ENCODE results near the gene ILK. TPM values are rescaled to one million over a fixed set of nuclear protein-coding genes. Genes with fewer than 3 reads are reported as not detected.

Gene ILK
- total and polyA plus RNA-seq, 10 donors = 71.4 to 194 (median 126) TPM

DNA sequence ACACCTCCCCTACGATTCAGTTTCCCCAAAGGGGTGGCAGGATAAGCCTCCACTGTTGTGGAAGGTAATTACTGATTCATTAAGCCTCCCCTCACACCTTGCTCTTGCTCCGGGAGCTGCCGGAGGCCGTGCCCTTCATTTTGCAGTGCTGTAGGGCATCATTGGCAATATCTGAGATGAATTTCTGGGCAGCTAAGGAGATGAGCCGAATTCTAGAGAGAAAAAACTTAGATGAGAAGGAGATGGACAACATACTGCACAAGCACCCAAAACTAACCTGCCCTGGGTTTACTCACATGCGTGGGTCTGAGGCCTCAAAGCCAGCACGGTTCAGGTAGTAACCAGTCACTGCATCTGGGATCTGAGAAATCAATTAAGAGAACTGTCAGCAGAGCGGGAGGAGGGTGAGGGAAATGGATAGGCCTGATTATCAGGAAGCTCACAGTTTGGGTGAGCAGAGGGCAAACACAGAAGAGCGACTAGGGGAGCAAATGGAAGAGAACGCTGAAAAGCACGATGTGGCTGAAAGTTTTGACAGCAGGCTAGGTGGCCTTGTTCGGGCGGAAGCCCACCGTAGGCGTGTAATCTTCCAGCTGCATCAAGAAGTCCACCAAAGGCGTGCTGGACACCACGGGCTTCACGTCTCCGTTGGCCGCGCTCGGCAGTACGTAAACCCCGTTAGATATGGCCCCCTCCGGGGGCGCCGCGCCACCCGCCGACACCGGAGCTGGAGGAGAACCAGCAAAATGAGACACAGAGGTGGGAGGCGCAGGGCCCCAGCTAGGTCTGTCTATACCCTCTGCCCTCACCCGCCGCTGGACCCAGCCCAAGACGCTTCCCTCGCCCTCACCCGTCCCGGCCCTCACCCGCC lies 7.8 kb downstream of the ILK start:
- intact Hi-C loops (cut with DNase I; ENCODE audit: low total_unique reads) = no loop called here
- peak overlapping the region; percentile 52 to 92 (median 68) for H3K4me3 ChIP-seq
- H3K36me3 ChIP-seq = peaks cover 9 to 73% (median 61%) of the 10 kb centered on the region in 6 donors
- peak; percentile 69 for DNase-seq
- 13 to 18% (median 17%) methylated on average over 33 to 39 of the region's 39 CpGs for WGBS, 5 donors
- H3K27me3 ChIP-seq (replicated peaks in 1 of 7) = no peaks in the 10 kb centered on the region
- peaks cover 44 to 94% (median 66%) of the 10 kb centered on the region in 6 donors for H3K4me1 ChIP-seq
- TF ChIP-seq POLR2A (IDR thresholded peaks at IDR 0.05) (no peak), POLR2AphosphoS5 (IDR thresholded peaks at IDR 0.05) (peak in 1 of 3 donors; percentile 60)
- peak overlapping the region; percentile 92 to 100 (median 98) for H3K27ac ChIP-seq
- H3K9me3 ChIP-seq = no peaks in the 10 kb centered on the region

DNA sequence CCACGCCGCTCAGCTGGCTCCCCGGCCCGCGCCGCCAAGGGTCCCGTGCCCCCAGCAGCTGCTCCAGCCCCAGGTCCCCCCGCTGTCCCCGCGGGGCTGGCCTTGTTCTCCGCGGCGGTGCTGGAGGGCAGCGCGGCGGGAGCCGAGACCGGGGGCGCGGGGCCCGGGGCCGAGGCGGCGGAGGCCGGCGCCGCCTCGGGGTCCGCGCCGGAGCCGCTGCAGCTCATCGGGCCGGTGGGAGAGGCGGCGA lies 8.3 kb downstream of the ILK start:
- H3K27me3 ChIP-seq (replicated peaks in 1 of 7) = no peaks in the 10 kb centered on the region
- peak overlapping the region; percentile 52 to 92 (median 68) for H3K4me3 ChIP-seq
- TF ChIP-seq POLR2A (IDR thresholded peaks at IDR 0.05) (no peak), POLR2AphosphoS5 (IDR thresholded peaks at IDR 0.05) (no peak)
- H3K36me3 ChIP-seq = peaks cover 9 to 79% (median 63%) of the 10 kb centered on the region in 6 donors
- intact Hi-C loops (cut with DNase I; ENCODE audit: low total_unique reads) = no loop called here
- H3K27ac ChIP-seq = peak overlapping the region; percentile 92 to 100 (median 98)
- no peaks in the 10 kb centered on the region for H3K9me3 ChIP-seq
- DNase-seq = no peak
- WGBS, 5 donors = 0 to 1% (median 1%) methylated on average over 27 to 36 of the region's 36 CpGs
- peaks cover 38 to 94% (median 65%) of the 10 kb centered on the region in 6 donors for H3K4me1 ChIP-seq

DNA sequence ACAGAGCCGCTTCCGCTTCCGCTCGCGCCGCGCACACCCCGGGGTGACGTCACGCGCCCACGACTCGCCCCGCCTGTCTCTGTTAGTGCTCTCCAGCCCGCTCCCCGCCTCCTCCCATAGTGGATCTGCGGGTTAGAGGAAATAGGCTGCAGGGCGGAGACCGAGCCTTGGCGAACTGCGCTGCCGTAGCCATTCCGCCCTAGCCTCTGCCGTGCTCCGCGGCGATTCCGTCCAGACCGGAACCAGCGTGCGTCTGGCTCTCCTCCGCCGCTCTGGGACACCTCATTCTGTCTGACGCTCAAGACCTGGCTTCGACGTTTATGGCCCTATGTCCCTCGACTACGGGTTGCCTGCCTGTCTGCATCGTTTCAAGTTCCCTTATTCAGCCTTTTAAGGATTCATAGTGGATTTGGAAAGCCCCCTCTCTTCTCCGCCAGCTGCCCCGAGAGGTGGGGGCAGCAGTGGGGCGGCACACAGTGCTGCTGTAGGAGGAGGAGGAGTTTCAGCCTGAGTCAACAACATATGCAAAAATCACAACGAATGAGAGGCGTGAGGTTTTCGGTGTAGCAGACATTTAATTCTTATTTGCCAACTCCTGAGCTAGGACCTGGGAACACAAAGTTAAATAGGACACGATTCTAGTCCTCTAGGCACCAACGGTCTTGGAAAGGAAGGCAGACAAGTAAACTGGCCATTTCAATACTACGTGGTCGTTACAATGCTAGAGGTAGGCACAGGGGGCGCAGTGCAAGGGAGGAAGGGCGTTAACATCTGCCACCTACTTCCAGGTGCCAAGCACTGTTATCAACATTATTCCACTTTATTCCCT lies 8.9 kb downstream of the ILK start, which contains the start of gene TAF10:
Gene TAF10, minus strand, starts transcription at position 4 of the 829 bp plus-strand sequence. CDS start 27 bp downstream, outside the sequence.
- TF ChIP-seq POLR2AphosphoS5 (IDR thresholded peaks at IDR 0.05) = peak; percentile 99 to 100 (median 99)
- TF ChIP-seq POLR2A (IDR thresholded peaks at IDR 0.05) = peak in 2 of 3 donors; percentile 87 to 95
- TF ChIP-seq, protein P1, sequence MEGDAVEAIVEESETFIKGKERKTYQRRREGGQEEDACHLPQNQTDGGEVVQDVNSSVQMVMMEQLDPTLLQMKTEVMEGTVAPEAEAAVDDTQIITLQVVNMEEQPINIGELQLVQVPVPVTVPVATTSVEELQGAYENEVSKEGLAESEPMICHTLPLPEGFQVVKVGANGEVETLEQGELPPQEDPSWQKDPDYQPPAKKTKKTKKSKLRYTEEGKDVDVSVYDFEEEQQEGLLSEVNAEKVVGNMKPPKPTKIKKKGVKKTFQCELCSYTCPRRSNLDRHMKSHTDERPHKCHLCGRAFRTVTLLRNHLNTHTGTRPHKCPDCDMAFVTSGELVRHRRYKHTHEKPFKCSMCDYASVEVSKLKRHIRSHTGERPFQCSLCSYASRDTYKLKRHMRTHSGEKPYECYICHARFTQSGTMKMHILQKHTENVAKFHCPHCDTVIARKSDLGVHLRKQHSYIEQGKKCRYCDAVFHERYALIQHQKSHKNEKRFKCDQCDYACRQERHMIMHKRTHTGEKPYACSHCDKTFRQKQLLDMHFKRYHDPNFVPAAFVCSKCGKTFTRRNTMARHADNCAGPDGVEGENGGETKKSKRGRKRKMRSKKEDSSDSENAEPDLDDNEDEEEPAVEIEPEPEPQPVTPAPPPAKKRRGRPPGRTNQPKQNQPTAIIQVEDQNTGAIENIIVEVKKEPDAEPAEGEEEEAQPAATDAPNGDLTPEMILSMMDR (IDR thresholded peaks at IDR 0.05 in 8 of 11, conservative IDR thresholded peaks at IDR 0.05 in 3 of 11) = peak in 8 of 11 experiments; percentile 36 to 61 (median 55)
- peaks cover 35 to 94% (median 65%) of the 10 kb centered on the region in 6 donors for H3K4me1 ChIP-seq
- peak within 1 kb of the TSS; percentile 52 to 92 (median 68) for H3K4me3 ChIP-seq
- WGBS, 5 donors = 0 to 1% (median 1%) methylated on average over 37 to 51 of the region's 51 CpGs
- H3K27ac ChIP-seq = peak within 1 kb of the TSS; percentile 92 to 100 (median 98)
- DNase-seq = peak; percentile 100
- intact Hi-C loops (cut with DNase I; ENCODE audit: low total_unique reads) = no loop called here
- H3K9me3 ChIP-seq = no peaks in the 10 kb centered on the region
- H3K36me3 ChIP-seq = peaks cover 9 to 79% (median 64%) of the 10 kb centered on the region in 6 donors
- no peaks in the 10 kb centered on the region for H3K27me3 ChIP-seq (replicated peaks in 1 of 7)

DNA sequence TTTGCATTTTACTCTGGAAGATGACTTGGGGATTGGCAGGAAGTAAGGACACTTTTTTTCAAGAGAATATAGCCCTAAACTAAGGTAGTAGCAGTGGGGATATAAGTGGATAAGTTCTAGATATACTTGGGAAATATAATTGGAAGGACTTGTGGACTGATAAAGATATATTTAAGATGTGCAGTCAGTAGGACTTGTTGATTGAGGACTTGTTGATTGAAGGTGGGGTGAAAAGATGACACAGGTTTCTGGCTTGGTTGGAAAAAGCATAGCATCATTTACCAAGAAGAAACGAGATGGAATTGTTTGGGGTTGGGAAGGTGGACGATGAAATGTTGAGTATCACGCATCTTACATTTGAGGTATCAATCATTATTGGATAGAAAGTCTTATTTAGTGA lies 9.9 kb downstream of the ILK start:
- Histone ChIP-seq H3K27ac (peak overlapping the region; percentile 92 to 100 (median 98)), H3K4me3 (peak overlapping the region in 1 of 8 donors; percentile 92), H3K36me3 (peaks cover 9 to 69% (median 55%) of the 10 kb centered on the region in 6 donors), H3K27me3 (replicated peaks in 1 of 7) (no peaks in the 10 kb centered on the region), H3K4me1 (peaks cover 35 to 94% (median 66%) of the 10 kb centered on the region in 6 donors), H3K9me3 (no peaks in the 10 kb centered on the region)
- TF ChIP-seq POLR2AphosphoS5 (IDR thresholded peaks at IDR 0.05) (no peak), POLR2A (IDR thresholded peaks at IDR 0.05) (no peak)
- TF ChIP-seq, protein P1 (IDR thresholded peaks at IDR 0.05 in 8 of 11, conservative IDR thresholded peaks at IDR 0.05 in 3 of 11) = no peak
- intact Hi-C loops (cut with DNase I; ENCODE audit: low total_unique reads) = no loop called here
- DNase-seq = no peak
- 92 to 97% (median 95%) methylated on average over 3 of the region's 3 CpGs for WGBS, 5 donors
